Activated CD8-positive, alpha-beta memory T cell treated with anti-CD3 and anti-CD28 coated beads, Interleukin-2, amount 10 ng/mL, durations not matched to agents 7 days and 5 days (primary cell): ENCODE results near the gene CABLES2. TPM values are rescaled to one million over a fixed set of nuclear protein-coding genes. Genes with fewer than 3 reads are reported as not detected.
"Not testable (repeated sequence)": the region's sequence is repeated elsewhere in the genome, so short reads cannot be mapped to it uniquely, and the experiment has no call there.

Experiments
- ATAC-seq: fragments of 150-1000 bp; cut with Tn5 transposase; one replicate; pipeline ENCODE4 v1.10.0; 2021; ENCODE audit warnings: moderate library complexity
- CTCF ChIA-PET: fragments of 350-600 bp; sonication (Branson Sonifier 250); formaldehyde crosslinking; loops from one replicate; lab custom pipeline; 2021; ENCODE audit warnings: antibody characterized with exemption; lab: Charles Lee
- DNase-seq: peaks from one replicate; pipeline ENCODE4 v3.0.0-alpha.2; 2020
- H3K27ac Mint-ChIP-seq: one replicate; pipeline ENCODE4 v1.8.0; 2021; ENCODE audit warnings: mild to moderate bottlenecking, mixed read lengths
- H3K27me3 Mint-ChIP-seq: one replicate; pipeline ENCODE4 v1.8.0; 2021; ENCODE audit warnings: mixed read lengths
- H3K36me3 Mint-ChIP-seq: one replicate; pipeline ENCODE4 v1.8.0; 2021; ENCODE audit warnings: mild to moderate bottlenecking, mixed read lengths
- H3K4me1 Mint-ChIP-seq: one replicate; pipeline ENCODE4 v1.8.0; 2021; ENCODE audit warnings: mixed read lengths
- H3K4me3 Mint-ChIP-seq: one replicate; pipeline ENCODE4 v1.8.0; 2021; ENCODE audit warnings: mild to moderate bottlenecking, moderate library complexity, mixed read lengths
- H3K9me3 Mint-ChIP-seq: one replicate; pipeline ENCODE4 v1.8.0; 2022; ENCODE audit warnings: low read depth, mixed read lengths
- total RNA-seq, 2 experiments: library from RNA; stranded (reverse); gene quantifications; one replicate each; pipeline ENCODE4 v1.2.3, GENCODE V29; 2021

CABLES2 gene
- total RNA-seq, 2 experiments from 2014 or later, result 15.6 to 16.5 TPM

DNA sequence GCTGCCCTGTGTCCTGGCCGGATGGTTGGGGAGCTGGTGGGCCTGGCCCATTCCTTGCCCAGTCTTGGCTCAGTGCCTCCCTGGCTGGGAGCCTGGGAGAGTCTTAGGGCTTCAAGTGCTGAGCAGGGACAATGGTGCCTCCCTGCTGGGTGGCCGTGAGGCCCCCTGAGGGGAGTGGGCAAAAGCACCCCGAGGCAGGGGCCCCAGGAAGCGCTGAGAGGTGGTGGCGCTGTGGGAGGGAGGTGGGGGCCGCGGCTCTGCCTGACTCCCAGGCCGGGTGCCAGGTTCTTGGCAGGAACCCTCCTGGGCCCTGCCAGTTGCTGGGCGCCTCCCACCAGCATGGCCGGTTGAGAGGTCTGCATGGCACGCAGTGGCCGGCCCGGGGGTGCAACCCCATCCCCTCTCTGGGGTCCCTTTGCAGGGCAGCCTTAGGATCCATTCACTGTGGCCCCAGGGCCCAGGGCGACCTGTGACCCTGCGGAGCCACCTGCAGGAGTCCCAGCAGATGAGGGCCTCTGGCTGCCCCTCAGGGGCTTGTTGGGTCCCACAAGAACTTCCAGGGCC lies 29.4 kb downstream of the CABLES2 start:
- no peaks in the 10 kb centered on the region for H3K27me3 Mint-ChIP-seq
- DNase-seq (no peak), ATAC-seq (no peak)
- H3K27ac Mint-ChIP-seq, result no peak overlapping the region
- H3K4me3 Mint-ChIP-seq, result no peak overlapping the region
- CTCF ChIA-PET, result no interaction called here
- peaks cover 7% of the 10 kb centered on the region for H3K36me3 Mint-ChIP-seq
- H3K9me3 Mint-ChIP-seq, result peaks cover 4% of the 10 kb centered on the region
- peaks cover 5% of the 10 kb centered on the region for H3K4me1 Mint-ChIP-seq

DNA sequence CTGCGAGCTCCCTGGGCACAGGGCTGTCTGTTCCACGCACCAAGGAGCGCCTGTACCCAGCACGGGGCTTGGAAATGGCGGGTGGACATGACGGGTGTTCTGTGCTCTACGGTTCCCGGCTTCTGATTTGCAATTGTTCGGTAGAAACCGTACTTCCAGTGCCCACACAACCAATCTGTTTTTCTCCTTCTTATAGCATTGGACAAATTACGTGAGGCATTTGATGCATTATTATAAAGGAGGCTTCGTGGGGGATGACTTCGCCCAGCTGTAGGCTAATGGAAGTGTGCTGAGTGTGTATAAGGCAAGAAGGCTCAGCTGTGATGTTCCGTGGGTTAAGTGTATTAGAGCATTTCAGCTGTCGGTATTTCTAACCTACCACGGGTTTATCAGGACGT lies 30.0 kb downstream of the CABLES2 start:
- DNase-seq (no peak), ATAC-seq (no peak)
- CTCF ChIA-PET, result no interaction called here
- Mint-ChIP-seq H3K4me1 (peaks cover 3% of the 10 kb centered on the region), H3K36me3 (peaks cover 4% of the 10 kb centered on the region), H3K27me3 (no peaks in the 10 kb centered on the region), H3K9me3 (peaks cover 3% of the 10 kb centered on the region), H3K27ac (no peak overlapping the region), H3K4me3 (no peak overlapping the region)

DNA sequence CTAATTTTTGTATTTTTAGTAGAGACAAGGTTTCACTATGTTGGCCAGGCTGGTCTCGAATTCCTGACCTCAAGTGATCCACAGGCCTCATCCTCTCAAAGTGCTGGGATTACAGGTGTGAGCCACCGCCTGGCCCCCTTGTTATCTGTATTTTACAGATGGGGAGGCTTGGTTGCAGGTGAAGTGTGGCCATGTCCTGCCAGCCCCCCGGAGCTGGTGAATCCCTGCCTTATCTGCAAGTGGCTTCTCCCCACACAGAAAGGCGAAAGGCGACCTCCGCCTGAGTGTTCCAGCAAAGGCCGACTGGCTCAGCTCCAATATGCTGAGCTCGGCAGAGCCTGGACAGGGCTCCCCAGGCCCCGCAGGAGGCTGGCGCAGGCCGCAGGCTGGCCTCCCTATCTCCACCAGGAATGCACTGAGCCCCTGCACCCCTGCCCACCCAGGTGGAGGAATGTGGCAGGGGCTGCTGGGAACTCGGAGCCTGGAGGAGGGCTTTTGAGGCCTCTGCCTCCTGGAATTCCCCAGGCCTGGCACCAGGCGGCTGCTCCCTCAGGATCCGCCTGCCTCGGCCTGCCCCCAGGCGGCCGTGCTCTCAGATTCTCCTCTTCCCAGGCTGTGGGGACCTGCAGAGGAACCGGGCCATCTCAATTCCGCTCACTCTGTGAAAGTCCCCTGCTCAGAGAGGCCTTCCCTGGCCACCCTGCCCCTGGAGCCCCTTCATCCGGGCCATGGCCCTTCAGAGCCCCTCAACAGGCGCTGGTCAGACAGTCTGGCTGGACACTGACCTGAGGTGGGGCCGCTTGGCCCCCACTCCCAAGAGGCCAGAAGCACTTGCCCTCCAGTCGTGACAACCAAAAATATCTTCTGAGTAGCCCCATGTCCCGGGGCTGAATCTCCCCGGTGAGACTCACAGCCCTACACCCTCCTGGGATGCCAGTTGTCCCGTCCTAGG lies 30.7 kb downstream of the CABLES2 start:
- CTCF ChIA-PET, result no interaction called here
- Mint-ChIP-seq H3K9me3 (no peaks in the 10 kb centered on the region), H3K4me1 (no peaks in the 10 kb centered on the region), H3K36me3 (no peaks in the 10 kb centered on the region), H3K27me3 (no peaks in the 10 kb centered on the region), H3K4me3 (no peak overlapping the region), H3K27ac (no peak overlapping the region)
- DNase-seq, result no peak
- ATAC-seq, result no peak

DNA sequence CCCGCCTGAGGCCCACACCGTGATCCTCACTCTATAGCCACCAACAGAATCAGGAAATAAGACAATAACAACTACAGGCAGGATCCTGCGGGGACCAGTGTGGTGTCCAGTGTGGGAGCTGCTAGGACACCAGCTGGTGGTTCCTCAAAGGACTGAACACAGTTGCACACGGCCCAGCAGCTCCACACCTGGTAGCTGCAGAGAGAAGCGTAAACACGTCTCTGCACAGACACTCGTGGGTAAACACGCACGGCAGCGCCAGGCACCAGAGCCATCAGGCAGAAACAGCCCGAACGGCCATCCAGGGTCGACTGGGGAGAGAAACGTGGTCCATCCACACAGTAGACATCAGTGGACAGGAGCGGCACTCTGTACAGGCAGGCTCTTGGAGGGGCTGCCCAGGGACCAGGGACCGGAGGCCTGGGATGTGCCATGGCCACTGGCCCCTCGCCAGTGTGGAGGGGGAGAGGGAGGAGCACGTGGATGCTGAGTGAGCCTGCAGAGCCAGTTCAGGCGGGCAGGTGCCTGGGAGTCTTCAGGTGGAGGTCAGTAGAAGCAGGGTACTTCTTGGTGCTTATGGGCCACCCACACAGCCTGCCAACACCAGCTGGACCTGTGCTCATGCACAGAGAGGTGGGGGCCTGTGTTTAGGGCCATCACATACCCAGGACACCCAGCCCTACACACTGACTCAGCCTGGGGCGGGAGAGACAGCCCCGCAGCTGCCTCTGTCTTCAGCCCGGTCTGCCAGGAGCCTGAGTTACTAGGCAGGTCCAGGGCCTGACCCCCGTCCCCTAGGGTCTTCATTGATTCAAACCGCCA lies 32.5 kb downstream of the CABLES2 start:
- H3K27me3 Mint-ChIP-seq, result peaks cover under 1% of the 10 kb centered on the region
- ATAC-seq, result no peak
- DNase-seq, result no peak
- peak overlapping the region; percentile 1 for H3K27ac Mint-ChIP-seq
- CTCF ChIA-PET, result interaction anchor here (1.7 kb wide), 1 partner anchor 8 kb away, joined by 6 read pairs; no protein-coding TSS in a partner anchor
- no peaks in the 10 kb centered on the region for H3K9me3 Mint-ChIP-seq
- H3K4me1 Mint-ChIP-seq, result no peaks in the 10 kb centered on the region
- no peaks in the 10 kb centered on the region for H3K36me3 Mint-ChIP-seq
- H3K4me3 Mint-ChIP-seq, result no peak overlapping the region

DNA sequence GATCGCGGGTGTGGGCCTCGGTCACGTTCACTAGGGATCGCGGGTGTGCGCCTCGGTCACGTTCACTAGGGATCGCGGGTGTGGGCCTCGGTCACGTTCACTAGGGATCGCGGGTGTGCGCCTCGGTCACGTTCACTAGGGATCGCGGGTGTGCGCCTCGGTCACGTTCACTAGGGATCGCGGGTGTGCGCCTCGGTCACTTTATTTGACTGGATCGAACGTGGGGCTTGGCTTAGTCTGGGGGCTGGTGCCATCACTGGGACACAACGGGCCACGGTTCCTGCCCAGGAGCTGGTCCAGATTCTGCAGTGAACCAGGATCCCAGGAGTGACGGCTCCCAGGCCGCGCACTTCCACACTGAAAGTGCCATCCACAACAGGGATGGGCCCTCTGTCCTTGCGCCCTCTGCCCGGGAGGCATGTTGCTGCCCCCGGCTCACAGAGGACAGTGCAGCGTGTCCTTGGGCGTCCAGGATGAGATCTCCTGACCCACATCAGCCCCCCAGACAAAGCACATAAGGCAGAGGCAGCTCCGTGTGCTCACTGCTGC lies 33.4 kb downstream of the CABLES2 start:
- DNase-seq, ATAC-seq, H3K27me3 Mint-ChIP-seq, H3K9me3 Mint-ChIP-seq, H3K4me1 Mint-ChIP-seq, H3K36me3 Mint-ChIP-seq, H3K4me3 Mint-ChIP-seq, H3K27ac Mint-ChIP-seq: not testable (repeated sequence)
- CTCF ChIA-PET, result interaction anchor here (1.7 kb wide), 1 partner anchor 9 kb away, joined by 6 read pairs; no protein-coding TSS in a partner anchor

DNA sequence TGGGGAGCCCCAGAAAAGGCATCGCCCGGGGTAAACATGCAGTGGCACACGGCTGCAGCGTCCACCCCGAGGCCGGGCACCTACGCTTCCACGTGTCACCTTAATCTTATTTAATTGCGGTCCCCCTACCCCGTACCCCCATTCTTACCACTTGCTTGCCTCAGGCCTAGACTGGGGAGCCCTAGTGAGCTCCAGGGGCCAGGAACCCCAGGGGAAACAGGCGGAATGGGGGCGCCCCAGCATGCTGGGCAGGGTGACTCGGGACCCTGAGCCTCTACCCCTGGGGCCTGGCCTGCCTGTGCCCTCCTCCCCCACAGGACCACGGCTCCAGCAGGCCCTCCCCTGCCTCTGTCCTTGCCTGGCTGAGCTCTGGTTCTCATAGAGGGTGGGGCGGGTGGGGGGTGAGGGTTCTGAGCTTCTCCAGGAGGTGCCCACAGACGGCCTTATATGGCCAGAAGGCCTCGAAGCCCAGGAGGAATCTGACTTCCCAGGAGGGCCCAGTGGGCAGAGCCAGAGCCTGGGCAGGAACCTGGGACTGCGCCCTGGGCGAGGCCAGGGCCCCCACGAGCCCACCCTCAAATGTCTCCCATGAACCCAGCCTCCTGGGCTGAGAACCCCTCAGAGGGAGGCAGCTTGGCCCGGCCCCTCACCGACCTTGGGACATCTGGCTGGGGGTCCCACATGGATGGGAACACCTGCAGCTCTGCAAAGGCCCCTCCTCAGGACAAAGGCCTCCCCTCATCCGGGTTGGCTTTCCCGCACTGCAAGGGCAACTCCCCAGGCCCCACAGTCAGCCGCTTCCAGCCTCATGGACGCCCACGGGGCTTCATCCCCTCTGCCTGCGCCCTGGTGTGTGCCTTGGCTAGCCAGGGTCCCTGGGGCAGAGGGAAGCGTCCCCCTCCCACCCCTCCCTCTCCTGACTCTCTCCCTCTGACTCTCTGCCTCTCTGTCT lies 34.8 kb downstream of the CABLES2 start:
- CTCF ChIA-PET, result no interaction called here
- peaks cover 18% of the 10 kb centered on the region for H3K27me3 Mint-ChIP-seq
- H3K27ac Mint-ChIP-seq, result no peak overlapping the region
- H3K9me3 Mint-ChIP-seq, result no peaks in the 10 kb centered on the region
- DNase-seq (no peak), ATAC-seq (no peak)
- no peaks in the 10 kb centered on the region for H3K36me3 Mint-ChIP-seq
- H3K4me1 Mint-ChIP-seq, result peaks cover 2% of the 10 kb centered on the region
- no peak overlapping the region for H3K4me3 Mint-ChIP-seq

DNA sequence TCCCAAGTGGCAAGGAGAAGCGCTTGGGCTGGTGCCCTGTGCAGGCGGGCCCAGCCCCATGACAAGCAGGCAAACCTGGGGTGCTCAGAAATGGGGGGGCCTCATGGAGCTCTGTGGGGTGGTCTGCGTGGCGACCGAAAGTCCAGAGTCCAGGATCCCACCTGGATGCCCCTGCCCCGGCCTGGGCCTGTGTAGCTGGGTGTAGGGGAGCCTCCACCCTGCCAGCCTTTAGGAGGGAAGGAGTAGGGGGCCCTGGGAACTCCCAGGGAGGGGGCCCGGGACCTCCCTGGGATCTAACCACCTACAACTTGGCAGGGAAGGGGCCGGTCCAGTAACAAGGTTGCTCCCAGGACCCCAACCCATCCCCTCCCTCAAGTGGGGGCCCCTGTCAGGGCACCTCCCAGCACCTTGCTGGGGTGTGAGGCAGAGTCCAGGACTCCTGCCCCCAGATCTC lies 35.5 kb downstream of the CABLES2 start:
- Mint-ChIP-seq H3K27me3 (peaks cover 18% of the 10 kb centered on the region), H3K27ac (no peak overlapping the region), H3K9me3 (no peaks in the 10 kb centered on the region), H3K4me1 (peaks cover 2% of the 10 kb centered on the region), H3K4me3 (no peak overlapping the region), H3K36me3 (no peaks in the 10 kb centered on the region)
- ATAC-seq (no peak), DNase-seq (no peak)
- CTCF ChIA-PET, result no interaction called here

DNA sequence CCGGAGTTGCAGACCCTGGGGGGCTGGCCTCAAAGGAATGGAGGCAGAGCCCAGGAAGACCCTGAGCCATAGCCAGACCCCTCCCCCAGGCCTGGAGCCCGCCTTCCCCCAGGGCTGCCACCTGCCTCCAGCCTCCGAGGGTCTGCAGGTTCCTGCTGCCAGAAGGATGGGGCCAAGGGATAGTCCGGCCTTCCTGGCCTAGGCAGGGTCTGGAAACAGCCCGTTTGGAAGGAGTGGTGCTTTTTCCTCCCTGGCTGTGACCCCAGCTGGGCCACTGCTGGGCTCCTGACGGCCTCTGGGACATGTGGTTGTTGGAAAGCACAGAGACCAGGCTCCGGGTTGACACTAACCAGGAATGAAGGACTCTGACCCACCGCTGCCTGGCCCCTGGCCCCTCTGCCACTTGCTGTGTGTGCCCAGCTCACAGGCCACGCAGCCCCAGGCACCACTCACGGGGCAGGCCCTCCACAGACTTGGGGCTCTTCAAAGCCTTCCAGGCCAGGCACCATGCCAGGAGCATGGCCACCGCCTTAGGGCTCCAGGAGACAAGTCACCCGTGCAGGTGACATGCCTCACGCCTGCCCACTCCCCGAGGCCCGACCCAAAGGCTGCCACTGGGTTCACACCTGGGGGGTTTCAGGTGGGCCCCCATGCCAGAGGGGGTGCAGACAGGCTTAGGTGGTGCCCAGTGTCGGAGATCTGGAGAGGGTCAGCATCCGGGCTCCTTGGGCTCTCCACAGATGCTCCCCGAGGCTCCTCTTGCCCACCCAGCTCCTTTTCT lies 36.1 kb downstream of the CABLES2 start:
- Mint-ChIP-seq H3K4me3 (no peak overlapping the region), H3K27ac (no peak overlapping the region), H3K36me3 (no peaks in the 10 kb centered on the region), H3K4me1 (peaks cover 2% of the 10 kb centered on the region), H3K9me3 (no peaks in the 10 kb centered on the region), H3K27me3 (peaks cover 20% of the 10 kb centered on the region)
- CTCF ChIA-PET, result no interaction called here
- DNase-seq (no peak), ATAC-seq (no peak)

DNA sequence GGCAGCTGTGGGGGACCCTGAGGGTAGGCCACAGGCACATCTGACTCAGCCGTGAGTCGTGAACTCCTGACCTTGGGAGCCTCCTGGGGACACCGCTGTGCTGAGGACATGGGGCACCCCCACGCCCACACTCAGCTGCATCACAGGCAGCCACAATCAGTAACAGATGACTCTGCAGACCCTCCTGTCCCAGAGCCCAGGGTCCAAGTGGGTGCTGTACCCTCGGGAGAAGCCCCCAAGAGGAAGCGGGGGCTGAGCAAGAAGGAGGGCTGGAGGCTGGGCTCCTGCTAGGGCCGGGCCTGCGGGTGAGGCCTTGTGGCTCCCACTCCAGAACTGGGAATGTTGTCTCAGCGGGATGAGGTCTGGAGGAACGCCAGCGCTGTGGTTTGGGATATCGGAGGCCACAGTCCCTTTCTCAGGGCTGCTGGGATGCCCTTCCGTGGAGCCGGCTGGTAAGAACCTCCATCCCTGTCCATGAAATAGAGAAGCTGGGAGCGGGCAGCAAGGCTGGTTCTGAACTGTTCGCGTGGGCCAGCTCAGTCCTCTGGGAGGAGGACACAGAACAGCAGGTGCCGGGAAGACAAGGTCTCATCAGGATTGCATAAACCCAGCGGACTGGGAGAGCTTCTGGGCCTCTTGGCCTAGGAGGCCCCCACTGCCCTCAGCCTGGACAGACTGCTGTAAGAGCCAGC lies 36.8 kb downstream of the CABLES2 start:
- CTCF ChIA-PET, result no interaction called here
- Mint-ChIP-seq H3K27ac (no peak overlapping the region), H3K36me3 (no peaks in the 10 kb centered on the region), H3K4me1 (peaks cover 2% of the 10 kb centered on the region), H3K4me3 (no peak overlapping the region), H3K9me3 (no peaks in the 10 kb centered on the region), H3K27me3 (peaks cover 24% of the 10 kb centered on the region)
- DNase-seq, result no peak
- ATAC-seq, result no peak

DNA sequence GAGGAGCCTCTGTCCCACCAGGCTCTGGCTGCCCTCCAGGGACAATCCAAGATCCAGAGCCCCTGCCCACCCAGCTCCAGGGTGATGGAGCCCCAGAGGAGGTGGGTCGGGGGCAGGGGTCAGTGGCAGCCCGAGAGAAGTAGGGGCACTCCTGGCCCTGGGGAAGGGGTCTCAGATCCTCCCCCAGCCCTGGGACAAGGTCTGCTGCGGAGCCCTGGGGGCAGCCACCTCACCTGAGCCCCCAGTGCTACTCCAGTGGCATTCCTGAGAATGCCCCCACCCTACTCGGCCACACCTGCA lies 37.3 kb downstream of the CABLES2 start:
- ATAC-seq (no peak), DNase-seq (no peak)
- Mint-ChIP-seq H3K4me3 (no peak overlapping the region), H3K4me1 (peaks cover 2% of the 10 kb centered on the region), H3K27ac (no peak overlapping the region), H3K9me3 (no peaks in the 10 kb centered on the region), H3K36me3 (no peaks in the 10 kb centered on the region), H3K27me3 (peaks cover 29% of the 10 kb centered on the region)
- CTCF ChIA-PET, result no interaction called here

DNA sequence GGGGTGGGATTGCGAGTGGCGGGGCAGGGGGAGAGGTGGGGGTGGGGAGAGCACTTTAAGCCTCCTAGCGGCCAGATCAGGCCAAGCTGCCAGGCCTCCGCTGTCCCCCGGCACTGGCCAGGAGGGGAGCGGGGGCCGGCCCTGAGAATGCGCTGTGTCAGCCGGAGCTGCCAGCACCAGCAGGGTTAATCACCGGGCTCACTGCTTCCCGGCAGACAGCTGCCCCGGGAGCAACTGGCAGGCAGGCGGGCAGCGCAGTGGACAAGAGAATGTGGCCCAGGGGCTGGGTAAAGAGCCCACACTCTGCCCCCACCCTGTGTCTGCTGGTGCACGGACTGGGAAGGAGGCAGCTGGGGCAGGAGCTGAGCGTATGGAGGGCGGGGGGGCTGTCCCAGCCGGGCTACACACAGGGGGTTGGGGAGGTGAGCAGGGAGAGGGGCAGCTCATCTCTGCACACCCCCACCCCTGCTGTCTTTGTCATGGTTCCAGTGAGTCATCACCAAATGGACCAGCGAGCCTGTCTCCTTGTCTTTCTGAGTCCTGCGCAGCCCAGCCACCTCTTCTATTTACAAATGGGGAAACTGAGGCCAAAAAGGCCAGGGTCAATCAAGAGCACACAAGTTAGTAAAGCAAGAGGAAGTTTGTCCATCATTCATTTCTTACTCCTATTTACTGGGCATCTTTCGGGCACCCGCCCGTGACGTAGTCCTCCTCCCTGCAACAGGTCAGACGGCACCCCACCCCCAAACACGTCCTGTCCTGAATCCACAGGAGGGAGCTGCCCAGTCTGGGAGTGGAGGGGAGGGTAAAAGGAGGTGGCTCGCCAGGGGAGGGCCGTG lies 37.9 kb downstream of the CABLES2 start:
- no peak for DNase-seq
- Mint-ChIP-seq H3K27me3 (peaks cover 29% of the 10 kb centered on the region), H3K4me1 (peaks cover 2% of the 10 kb centered on the region), H3K9me3 (no peaks in the 10 kb centered on the region), H3K27ac (no peak overlapping the region), H3K36me3 (no peaks in the 10 kb centered on the region), H3K4me3 (no peak overlapping the region)
- ATAC-seq, result no peak
- CTCF ChIA-PET, result interaction anchor here (1.3 to 2.2 kb wide), 2 partner anchors 13 to 16 kb away, joined by 5 to 7 read pairs; no protein-coding TSS in a partner anchor
